A549 (cell line): ENCODE results near the gene LINGO4. TPM values are rescaled to one million over a fixed set of nuclear protein-coding genes. Genes with fewer than 3 reads are reported as not detected.
"Not testable (repeated sequence)": the region's sequence is repeated elsewhere in the genome, so short reads cannot be mapped to it uniquely, and the experiment has no call there.

Experiments
- ATAC-seq, 2 experiments: fragments of 200-7000 bp in 1 of 2; fragments of >200 bp in 1 of 2; cut with Nextera tagmentation in 1 of 2; cut with Tn5 transposase in 1 of 2; 3 replicates each; pipeline versions ENCODE4 v1.8.0 to v1.9.1; 2018 to 2020; ENCODE audit warnings: mild to moderate bottlenecking in 1 of 2, moderate library complexity in 1 of 2
- CTCF ChIA-PET: fragments of 300-600 bp; sonication (Branson Sonifier 250); formaldehyde crosslinking; extraction: SDS; loops from one replicate; lab custom pipeline; 2021; ENCODE audit warnings: antibody characterized with exemption, inconsistent platforms; lab: Yijun Ruan, JAX
- POLR2A ChIA-PET: fragments of 350-600 bp; formaldehyde crosslinking; extraction: SDS; loops from one replicate; lab custom pipeline; 2021; ENCODE audit warnings: antibody characterized with exemption, inconsistent platforms; lab: Yijun Ruan, JAX
- DNase-seq, 2 experiments: peaks; one replicate each; pipeline versions ENCODE4 v3.0.0 to v3.0.0-alpha.2; 2011 to 2016; ENCODE audit warnings: low read depth in 1 of 2, low spot score in 1 of 2
- FAIRE-seq: peaks from 2 replicates; lab custom pipeline; 2011; peaks lifted over from hg19 to GRCh38; lab: Jason Lieb, UNC
- H3K27ac ChIP-seq, 2 experiments: fragments of >200 bp; sonication (Bioruptor Twin); formaldehyde crosslinking; 3 replicates each; pipeline ENCODE4 v1.5.1; 2016 to 2017
- H3K4me1 ChIP-seq: fragments of >200 bp; sonication (Bioruptor Twin); formaldehyde crosslinking; 3 replicates; pipeline ENCODE4 v1.6.1; 2016
- H3K4me2 ChIP-seq: fragments of >200 bp; sonication (Bioruptor Twin); formaldehyde crosslinking; 3 replicates; pipeline ENCODE4 v1.6.1; 2016
- H3K4me3 ChIP-seq: fragments of >200 bp; sonication (Bioruptor Twin); formaldehyde crosslinking; 3 replicates; pipeline ENCODE4 v1.5.1; 2016
- H3K9me3 ChIP-seq: fragments of >200 bp; sonication (Bioruptor Twin); formaldehyde crosslinking; 3 replicates; pipeline ENCODE4 v1.6.1; 2016
- JUNB ChIP-seq: fragments of >200 bp; sonication (Bioruptor Twin); formaldehyde crosslinking; IDR thresholded peaks from 2 replicates; pipeline ENCODE4 v1.6.1; 2016
- KDM5A ChIP-seq: fragments of 200-600 bp; sonication (generic); IDR thresholded peaks from 2 replicates; pipeline ENCODE4 v1.6.1; 2016; ENCODE audit warnings: antibody characterized with exemption, mild to moderate bottlenecking
- NFE2L2 ChIP-seq: fragments of 150-350 bp; conservative IDR thresholded peaks from 2 replicates; pipeline ENCODE4 v1.6.1; 2014; ENCODE audit warnings: low read length
- NPAS2 ChIP-seq: fragments of 250-450 bp; sonication (Bioruptor Pico); IDR thresholded peaks from 2 replicates; pipeline ENCODE4 v1.8.0; 2022; ENCODE audit warnings: mild to moderate bottlenecking, moderate library complexity, borderline replicate concordance
- POLR2AphosphoS2 ChIP-seq: conservative IDR thresholded peaks from 2 replicates; pipeline ENCODE4 v1.6.1; 2012; ENCODE audit warnings: low read length, improper control_type of control experiment, inconsistent platforms
- RNF2 ChIP-seq: fragments of 200-600 bp; sonication (generic); IDR thresholded peaks from 2 replicates; pipeline ENCODE4 v1.6.1; 2016; ENCODE audit warnings: low read depth, mild to moderate bottlenecking, antibody characterized with exemption, moderate library complexity, borderline replicate concordance
- SMC3 ChIP-seq: fragments of >200 bp; sonication (Bioruptor Twin); formaldehyde crosslinking; IDR thresholded peaks from 3 replicates; pipeline ENCODE4 v1.6.1; 2018; ENCODE audit warnings: inconsistent platforms
- WGBS: methylation state at CpG from one replicate; pipeline ENCODE4 v1.1.6; 2017; ENCODE audit errors: missing lambda C conversion rate; 5-methylcytosine and 5-hydroxymethylcytosine counted together
- polyA plus RNA-seq, 4 experiments: library from polyadenylated mRNA; depleted of rRNA in 3 of 4; stranded (reverse); fragments of >200 nt; fragmentation: RNase III in 1 of 4; extraction: RNeasy Plus Mini Kit Qiagen cat#74134 plus additional on column Dnase treatment in 1 of 4; gene quantifications; 2 replicates in 3 of 4; 3 replicates in 1 of 4; pipeline ENCODE4 v1.2.3, GENCODE V29; 2011 to 2017
- TF ChIP-seq, protein P1 (sequence below): fragments of 150-350 bp; IDR thresholded peaks from 2 replicates; pipeline ENCODE4 v1.6.1; 2014; ENCODE audit warnings: low read depth, mild to moderate bottlenecking, low read length
- TF ChIP-seq, protein P2 (sequence below): IDR thresholded peaks from 2 replicates; pipeline ENCODE4 v1.6.1; 2012
- TF ChIP-seq, protein P3 (sequence below): fragments of >200 bp; sonication (Bioruptor Twin); formaldehyde crosslinking; IDR thresholded peaks from 2 replicates; pipeline ENCODE4 v1.6.1; 2016

Gene LINGO4
- polyA plus RNA-seq, 2 of the 4 experiments (the other 2 are of a cell fraction): not detected

DNA sequence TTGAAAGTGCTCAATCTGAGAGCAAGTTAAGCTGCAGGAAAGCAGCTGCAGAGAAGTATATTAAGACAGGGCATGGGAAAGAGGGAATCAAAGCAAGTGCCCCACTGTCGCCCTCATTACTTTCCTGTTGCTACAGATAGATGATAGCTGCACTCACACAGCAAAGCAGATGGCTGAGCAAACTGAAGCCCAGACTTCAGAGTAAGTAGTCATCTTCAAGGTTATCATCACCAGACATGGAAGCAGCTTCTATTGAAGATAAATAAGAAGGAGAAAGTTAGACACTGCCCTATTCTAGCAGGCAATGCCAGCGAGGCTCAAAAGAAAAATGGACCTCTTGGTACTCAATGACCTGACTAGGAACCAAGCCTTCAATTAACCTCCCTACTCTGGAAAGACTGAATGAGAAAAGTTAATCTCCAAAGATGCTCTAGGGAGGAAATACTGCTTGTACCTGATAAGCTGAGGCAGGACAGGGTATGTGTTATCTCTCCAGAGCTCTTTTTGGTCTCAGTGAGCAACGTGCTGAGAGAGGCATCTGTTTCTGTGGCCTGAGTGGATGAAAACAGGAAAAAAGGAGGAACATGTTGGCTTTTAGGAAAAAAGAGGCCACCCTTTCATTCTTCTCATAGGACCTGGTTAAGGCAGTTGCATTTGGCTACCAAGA is 30.8 kb downstream of the LINGO4 start (continued):
- TF ChIP-seq KDM5A (no peak), RNF2 (no peak)
- TF ChIP-seq, protein P1, sequence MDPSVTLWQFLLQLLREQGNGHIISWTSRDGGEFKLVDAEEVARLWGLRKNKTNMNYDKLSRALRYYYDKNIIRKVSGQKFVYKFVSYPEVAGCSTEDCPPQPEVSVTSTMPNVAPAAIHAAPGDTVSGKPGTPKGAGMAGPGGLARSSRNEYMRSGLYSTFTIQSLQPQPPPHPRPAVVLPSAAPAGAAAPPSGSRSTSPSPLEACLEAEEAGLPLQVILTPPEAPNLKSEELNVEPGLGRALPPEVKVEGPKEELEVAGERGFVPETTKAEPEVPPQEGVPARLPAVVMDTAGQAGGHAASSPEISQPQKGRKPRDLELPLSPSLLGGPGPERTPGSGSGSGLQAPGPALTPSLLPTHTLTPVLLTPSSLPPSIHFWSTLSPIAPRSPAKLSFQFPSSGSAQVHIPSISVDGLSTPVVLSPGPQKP: no peak

DNA sequence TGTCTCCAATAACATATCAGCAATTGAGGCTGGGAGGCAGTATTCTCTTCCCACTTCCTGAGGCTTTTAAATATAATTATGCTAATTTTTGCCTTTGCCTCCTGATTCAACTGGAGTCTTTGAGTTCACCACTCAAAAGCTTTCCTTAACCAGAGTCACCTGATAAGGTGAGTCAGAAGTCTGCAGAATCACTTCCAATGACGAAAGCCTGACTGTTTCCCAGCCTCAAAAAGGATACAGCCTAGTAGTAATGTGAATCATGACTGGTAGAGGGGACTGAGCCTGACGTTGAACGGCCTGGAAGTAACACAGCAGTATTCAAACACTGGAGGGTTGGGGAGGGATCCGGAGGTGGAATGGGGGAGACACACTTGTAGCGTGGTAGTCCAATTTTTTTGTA is 31.5 kb downstream of the LINGO4 start:
- FAIRE-seq: no peak
- POLR2A ChIA-PET: no interaction called here

DNA sequence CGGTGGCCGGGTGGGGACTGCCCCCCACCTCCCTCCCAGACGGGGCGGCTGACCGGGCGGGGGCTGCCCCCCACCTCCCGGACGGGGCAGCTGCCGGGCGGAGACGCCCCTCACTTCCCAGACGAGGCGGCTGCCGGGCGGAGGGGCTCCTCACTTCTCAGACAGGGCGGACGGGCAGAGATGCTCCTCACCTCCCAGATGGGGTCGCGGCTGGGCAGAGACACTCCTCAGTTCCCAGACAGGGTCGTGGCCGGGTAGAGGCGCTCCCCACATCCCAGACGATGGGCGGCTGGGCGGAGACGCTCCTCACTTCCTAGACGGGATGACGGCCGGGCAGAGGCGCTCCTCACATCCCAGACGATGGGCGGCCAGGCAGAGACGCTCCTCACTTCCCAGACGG is 35.9 kb downstream of the LINGO4 start:
- H3K4me1 ChIP-seq, FAIRE-seq, POLR2A ChIA-PET, H3K27ac ChIP-seq, ATAC-seq, H3K4me2 ChIP-seq, H3K9me3 ChIP-seq, DNase-seq, H3K4me3 ChIP-seq: not testable (repeated sequence)
- CTCF ChIA-PET: interaction anchor here (1.6 kb wide), 1 partner anchor 11 kb away, joined by 3 read pairs; no protein-coding TSS in a partner anchor
- WGBS: 88% methylated on average over 8 of the region's 34 CpGs

More for the DNA sequence above, 31.5 kb downstream of the LINGO4 start:
- Histone ChIP-seq H3K4me1 (no peaks in the 10 kb centered on the region), H3K27ac (no peak overlapping the region), H3K9me3 (no peaks in the 10 kb centered on the region), H3K4me3 (no peak overlapping the region), H3K4me2 (no peak overlapping the region)
- TF ChIP-seq NPAS2 (CRISPR knock-in tag): no peak
- TF ChIP-seq SMC3: no peak
- TF ChIP-seq NFE2L2: no peak
- TF ChIP-seq, protein P2, sequence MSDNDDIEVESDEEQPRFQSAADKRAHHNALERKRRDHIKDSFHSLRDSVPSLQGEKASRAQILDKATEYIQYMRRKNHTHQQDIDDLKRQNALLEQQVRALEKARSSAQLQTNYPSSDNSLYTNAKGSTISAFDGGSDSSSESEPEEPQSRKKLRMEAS: no peak
- TF ChIP-seq JUNB: no peak
- TF ChIP-seq POLR2AphosphoS2: no peak
- no peak for TF ChIP-seq KDM5A
- WGBS: 68% methylated on average over 5 of the region's 5 CpGs
- no peak for DNase-seq
- CTCF ChIA-PET: interaction anchor here (1.8 to 2.8 kb wide), 3 partner anchors 9 to 63 kb away, joined by 7 to 8 read pairs (median 7); no protein-coding TSS in a partner anchor
- ATAC-seq: peak; percentile 24 to 66; a peak in 4 of 6 replicates

DNA sequence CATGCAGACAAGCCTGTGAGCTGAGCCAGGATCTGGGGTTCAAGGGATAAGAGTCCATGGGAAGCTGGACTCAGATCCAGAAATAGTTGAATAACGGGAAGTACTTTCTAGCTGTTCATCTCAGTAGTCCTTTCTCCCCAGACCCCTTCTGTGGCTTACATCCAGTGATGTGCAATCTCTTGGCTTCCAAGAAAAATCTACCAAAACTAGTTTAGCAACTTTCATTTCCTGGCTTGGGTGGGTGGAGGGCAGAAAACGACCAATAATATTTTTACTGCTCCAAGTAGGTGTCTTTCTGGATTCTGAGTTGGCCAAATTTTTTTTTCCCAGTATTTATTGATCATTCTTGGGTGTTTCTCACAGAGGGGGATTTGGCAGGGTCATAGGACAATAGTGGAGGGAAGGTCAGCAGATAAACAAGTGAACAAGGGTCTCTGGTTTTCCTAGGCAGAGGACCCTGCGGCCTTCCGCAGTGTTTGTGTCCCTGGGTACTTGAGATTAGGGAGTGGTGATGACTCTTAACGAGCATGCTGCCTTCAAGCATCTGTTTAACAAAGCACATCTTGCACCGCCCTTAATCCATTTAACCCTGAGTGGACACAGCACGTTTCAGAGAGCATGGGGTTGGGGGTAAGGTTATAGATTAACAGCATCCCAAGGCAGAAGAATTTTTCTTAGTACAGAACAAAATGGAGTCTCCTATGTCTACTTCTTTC is 36.7 kb downstream of the LINGO4 start:
- POLR2A ChIA-PET, FAIRE-seq, ATAC-seq, H3K9me3 ChIP-seq, DNase-seq, H3K4me2 ChIP-seq, H3K4me3 ChIP-seq, H3K4me1 ChIP-seq, H3K27ac ChIP-seq: not testable (repeated sequence)
- CTCF ChIA-PET: interaction anchor here (1.6 kb wide), 1 partner anchor 12 kb away, joined by 3 read pairs; no protein-coding TSS in a partner anchor
- WGBS: 49% methylated on average over 4 of the region's 7 CpGs

DNA sequence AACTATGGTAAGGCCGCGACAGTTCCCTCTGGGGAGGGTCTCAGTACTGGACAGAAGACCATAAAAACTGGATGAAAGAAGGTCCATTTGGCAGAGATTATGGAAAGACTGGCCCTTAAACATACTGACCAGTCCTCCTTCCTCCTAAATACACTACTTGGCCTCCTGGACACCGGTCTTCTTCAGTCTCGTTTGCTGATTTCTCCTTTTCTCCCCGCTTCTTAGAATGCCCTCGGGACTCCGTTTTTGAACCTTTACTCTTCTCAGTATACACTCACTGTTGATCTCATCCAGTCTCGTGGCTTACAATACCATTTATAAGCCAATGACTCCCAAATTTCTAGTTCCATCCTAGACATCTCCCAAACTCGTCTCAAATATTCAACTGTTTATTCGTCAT is 41.2 kb downstream of the LINGO4 start:
- ChIA-PET POLR2A (no interaction called here), CTCF (interaction anchor here (0.6 to 3.5 kb wide), 3 partner anchors 47 to 225 kb away, joined by 4 to 17 read pairs (median 4); no protein-coding TSS in a partner anchor)
- Histone ChIP-seq H3K4me2 (peak overlapping the region; percentile 94), H3K27ac (peak overlapping the region; percentile 93 to 95), H3K9me3 (no peaks in the 10 kb centered on the region), H3K4me3 (peak overlapping the region; percentile 81), H3K4me1 (peaks cover 12% of the 10 kb centered on the region)
- TF ChIP-seq, protein P3, sequence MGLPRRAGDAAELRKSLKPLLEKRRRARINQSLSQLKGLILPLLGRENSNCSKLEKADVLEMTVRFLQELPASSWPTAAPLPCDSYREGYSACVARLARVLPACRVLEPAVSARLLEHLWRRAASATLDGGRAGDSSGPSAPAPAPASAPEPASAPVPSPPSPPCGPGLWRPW: no peak
- DNase-seq: no peak
- no peak for FAIRE-seq
- ATAC-seq: peak; percentile 4 to 10; a peak in 3 of 6 replicates
- WGBS: 66% methylated on average over 10 of the region's 10 CpGs
